ENCODE results near the gene SOX3.

DNA sequence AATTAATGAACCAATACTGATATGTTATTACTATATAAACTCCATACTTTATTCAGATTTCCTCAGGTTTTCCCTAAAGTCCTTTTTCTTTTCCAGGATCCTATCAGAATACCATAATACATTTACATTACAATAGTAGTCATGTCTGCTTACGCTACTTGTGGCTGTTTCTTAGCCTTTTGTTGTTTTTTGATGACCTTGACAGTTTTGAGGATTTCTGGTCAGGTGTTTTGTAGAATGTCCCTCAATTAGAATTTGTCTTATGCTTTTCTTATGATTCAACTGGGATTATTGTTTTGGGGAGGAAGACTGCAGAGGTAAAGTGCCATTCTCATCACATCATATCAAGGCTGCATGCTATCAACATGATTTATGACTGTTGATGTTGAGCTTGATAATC lies 9.1 kb downstream of the SOX3 start:
- no peak for TF ChIP-seq POLR2AphosphoS5 (IDR thresholded peaks at IDR 0.05)
- TF ChIP-seq, protein P1, sequence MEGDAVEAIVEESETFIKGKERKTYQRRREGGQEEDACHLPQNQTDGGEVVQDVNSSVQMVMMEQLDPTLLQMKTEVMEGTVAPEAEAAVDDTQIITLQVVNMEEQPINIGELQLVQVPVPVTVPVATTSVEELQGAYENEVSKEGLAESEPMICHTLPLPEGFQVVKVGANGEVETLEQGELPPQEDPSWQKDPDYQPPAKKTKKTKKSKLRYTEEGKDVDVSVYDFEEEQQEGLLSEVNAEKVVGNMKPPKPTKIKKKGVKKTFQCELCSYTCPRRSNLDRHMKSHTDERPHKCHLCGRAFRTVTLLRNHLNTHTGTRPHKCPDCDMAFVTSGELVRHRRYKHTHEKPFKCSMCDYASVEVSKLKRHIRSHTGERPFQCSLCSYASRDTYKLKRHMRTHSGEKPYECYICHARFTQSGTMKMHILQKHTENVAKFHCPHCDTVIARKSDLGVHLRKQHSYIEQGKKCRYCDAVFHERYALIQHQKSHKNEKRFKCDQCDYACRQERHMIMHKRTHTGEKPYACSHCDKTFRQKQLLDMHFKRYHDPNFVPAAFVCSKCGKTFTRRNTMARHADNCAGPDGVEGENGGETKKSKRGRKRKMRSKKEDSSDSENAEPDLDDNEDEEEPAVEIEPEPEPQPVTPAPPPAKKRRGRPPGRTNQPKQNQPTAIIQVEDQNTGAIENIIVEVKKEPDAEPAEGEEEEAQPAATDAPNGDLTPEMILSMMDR (IDR thresholded peaks at IDR 0.05) = no peak

Data from prostate gland (tissue), 2 donors.